Liver (tissue), 9 donors: ENCODE results near the gene CYP24A1. TPM values are rescaled to one million over a fixed set of nuclear protein-coding genes. Genes with fewer than 3 reads are reported as not detected.
A peak's percentile ranks its signal among the peaks of the same experiment; 100 is the strongest.

Experiments used
- DNase-seq: peaks from one replicate; pipeline ENCODE4 v3.0.0-alpha.2; 2017; ENCODE audit warnings: low spot score
- H3K27ac ChIP-seq, 2 donors: one replicate each; pipeline ENCODE4 v1.7.0; 2013; ENCODE audit warnings: inconsistent platforms in 2 of 2, low read length in 2 of 2, control low read depth in 1 of 2, low read depth in 1 of 2, mild to moderate bottlenecking in 1 of 2
- H3K27me3 ChIP-seq, 4 donors: one replicate each; pipeline versions ENCODE4 v1.6.1 to v1.7.0; 2013; ENCODE audit warnings: low read length in 3 of 4, inconsistent platforms in 1 of 4, mild to moderate bottlenecking in 1 of 4, moderate library complexity in 1 of 4; ENCODE audit not compliant: control insufficient read depth in 4 of 4, insufficient read depth in 4 of 4
- H3K36me3 ChIP-seq, 4 donors: one replicate each; pipeline versions ENCODE4 v1.6.1 to v1.7.0; 2013; ENCODE audit warnings: low read length in 3 of 4, mild to moderate bottlenecking in 3 of 4, low read depth in 1 of 4, moderate library complexity in 1 of 4; ENCODE audit not compliant: control insufficient read depth in 4 of 4, insufficient read depth in 3 of 4
- H3K4me1 ChIP-seq, 4 donors: one replicate each; pipeline versions ENCODE4 v1.6.1 to v1.7.0; 2013; ENCODE audit warnings: low read length in 3 of 4, mild to moderate bottlenecking in 3 of 4, moderate library complexity in 1 of 4; ENCODE audit not compliant: control insufficient read depth in 4 of 4, insufficient read depth in 4 of 4
- H3K4me3 ChIP-seq, 3 donors: one replicate each; pipeline versions ENCODE4 v1.6.1 to v1.7.0; 2013; ENCODE audit warnings: low read length in 3 of 3, control low read depth in 1 of 3, low read depth in 1 of 3, mild to moderate bottlenecking in 1 of 3
- H3K9ac ChIP-seq, 2 donors: one replicate each; pipeline ENCODE4 v1.7.0; 2013; ENCODE audit warnings: low read length in 2 of 2, mild to moderate bottlenecking in 2 of 2, moderate library complexity in 2 of 2, control low read depth in 1 of 2, low read depth in 1 of 2
- H3K9me3 ChIP-seq, 4 donors: one replicate each; pipeline versions ENCODE4 v1.6.1 to v1.7.0; 2013; ENCODE audit warnings: low read length in 3 of 4; ENCODE audit not compliant: control insufficient read depth in 4 of 4
- CTCF ChIP-seq: fragments of 150-350 bp; IDR thresholded peaks from 2 replicates; pipeline ENCODE4 v1.5.1; 2017; ENCODE audit warnings: improper control_type of control experiment, low read depth, low read length; ENCODE audit not compliant: missing input control
- FOXA1 ChIP-seq: IDR thresholded peaks from 2 replicates; pipeline ENCODE4 v1.6.1; 2016; ENCODE audit warnings: antibody characterized with exemption
- FOXA2 ChIP-seq: IDR thresholded peaks from 2 replicates; pipeline ENCODE4 v1.6.1; 2016; ENCODE audit warnings: antibody characterized with exemption
- HNF4G ChIP-seq: IDR thresholded peaks from 2 replicates; pipeline ENCODE4 v1.6.1; 2016; ENCODE audit warnings: antibody characterized with exemption
- JUND ChIP-seq, 2 donors: IDR thresholded peaks; 2 replicates each; pipeline ENCODE4 v1.6.1; 2016; ENCODE audit warnings: antibody characterized with exemption in 2 of 2
- MAX ChIP-seq: IDR thresholded peaks from 2 replicates; pipeline ENCODE4 v1.6.1; 2016; ENCODE audit warnings: antibody characterized with exemption
- NR2F2 ChIP-seq: IDR thresholded peaks from 2 replicates; pipeline ENCODE4 v1.6.1; 2016; ENCODE audit warnings: antibody characterized with exemption
- RAD21 ChIP-seq, 2 donors: IDR thresholded peaks; 2 replicates each; pipeline ENCODE4 v1.6.1; 2016; ENCODE audit warnings: antibody characterized with exemption in 2 of 2, mild to moderate bottlenecking in 2 of 2
- RXRA ChIP-seq, 2 donors: IDR thresholded peaks; 2 replicates each; pipeline ENCODE4 v1.6.1; 2017 to 2018; ENCODE audit warnings: antibody characterized with exemption in 2 of 2, mild to moderate bottlenecking in 1 of 2
- SP1 ChIP-seq: IDR thresholded peaks from 2 replicates; pipeline ENCODE4 v1.6.1; 2018; ENCODE audit warnings: antibody characterized with exemption, mild to moderate bottlenecking
- TAF1 ChIP-seq: conservative IDR thresholded peaks from 2 replicates; pipeline ENCODE4 v1.6.1; 2016; ENCODE audit warnings: antibody characterized with exemption, mild to moderate bottlenecking
- YY1 ChIP-seq: IDR thresholded peaks from 2 replicates; pipeline ENCODE4 v1.6.1; 2016; ENCODE audit warnings: antibody characterized with exemption, mild to moderate bottlenecking
- ZBTB33 ChIP-seq: IDR thresholded peaks from 2 replicates; pipeline ENCODE4 v1.6.1; 2016; ENCODE audit warnings: antibody characterized with exemption
- WGBS: extraction: QIAGEN DNeasy Blood & Tissue Kit; methylation state at CpG from one replicate; pipeline ENCODE4 v1.1.7; 2013; 5-methylcytosine and 5-hydroxymethylcytosine counted together
- polyA plus RNA-seq, 2 donors: library from polyadenylated mRNA; stranded (reverse) in 1 of 2; unstranded in 1 of 2; fragments of 200-250 nt in 1 of 2; fragments of >200 nt in 1 of 2; fragmentation: Nextera tagmentation in 1 of 2; extraction: Ambion mirVana in 1 of 2; gene quantifications; one replicate each; pipeline versions ENCODE4 v1.2.1 to v1.2.3, GENCODE V29; 2013 to 2015
- total RNA-seq, 2 donors: library from RNA; depleted of rRNA; stranded (reverse); fragments of >200 nt; gene quantifications; one replicate each; pipeline ENCODE4 v1.2.3, GENCODE V29; 2014
- TF ChIP-seq, protein P1 (sequence below): IDR thresholded peaks from 2 replicates; pipeline ENCODE4 v1.6.1; 2016; ENCODE audit warnings: antibody characterized with exemption, mild to moderate bottlenecking
- donor health status: healthy.
- donor health status: healthy.
- donor health status: healthy.
- donor health status: healthy.
- donor health status: healthy.

The CYP24A1 gene
- total and polyA plus RNA-seq, 4 donors, result not detected

DNA sequence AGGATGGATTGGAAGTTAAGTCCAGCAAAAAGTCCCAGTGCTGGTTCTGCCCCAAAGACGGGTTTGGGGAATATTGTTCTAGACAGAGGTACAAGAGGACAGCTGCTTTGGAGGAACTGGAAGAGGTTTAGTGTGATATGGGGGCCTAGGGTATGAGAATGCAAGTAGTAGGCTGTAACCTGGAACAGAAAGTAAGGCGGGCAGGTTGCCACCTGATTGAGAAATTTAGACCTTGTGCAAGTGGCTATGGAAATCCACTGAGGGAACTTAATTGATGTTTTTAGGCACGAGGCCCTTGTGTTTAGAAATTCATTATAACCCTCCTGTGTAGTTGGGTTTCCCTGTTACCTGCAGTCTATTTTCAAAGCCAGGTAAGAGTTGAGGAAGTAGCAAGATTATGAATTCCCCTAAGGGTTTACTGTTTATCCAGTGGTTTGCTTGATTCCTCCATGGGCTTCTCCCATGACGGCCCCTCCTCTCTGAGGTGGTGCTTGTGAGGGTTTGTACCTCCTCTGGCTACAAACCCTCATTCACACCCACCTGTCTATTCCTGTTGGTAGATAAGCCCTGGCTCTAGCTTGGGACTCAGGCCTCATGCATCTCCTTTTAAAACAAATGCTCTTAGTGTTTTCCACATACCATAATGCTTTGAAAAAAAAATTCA, 61.4 kb downstream of the CYP24A1 start (continued):
- TF ChIP-seq SP1 (peak; percentile 77), ZBTB33 (peak; percentile 75), FOXA1 (no peak)

DNA sequence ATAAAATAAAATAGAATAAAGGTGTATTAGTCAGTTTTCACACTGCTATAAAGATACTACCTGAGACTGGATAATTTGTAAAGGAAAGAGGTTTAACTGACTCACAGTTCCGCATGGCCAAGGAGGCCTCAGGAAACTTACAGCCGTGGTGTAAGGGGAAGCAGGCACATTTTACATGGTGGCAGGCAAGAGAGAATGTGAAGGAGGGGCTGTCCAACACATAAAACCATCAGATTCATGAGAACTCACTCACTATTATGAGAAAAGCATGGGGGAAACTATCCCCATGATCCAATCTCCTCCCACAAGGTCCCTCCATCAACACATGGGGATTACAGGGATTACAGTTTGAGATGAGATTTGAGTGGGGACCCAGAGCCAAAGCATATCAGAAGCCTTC, 62.3 kb downstream of the CYP24A1 start:
- Histone ChIP-seq H3K9ac (no peak overlapping the region), H3K27ac (peak overlapping the region; percentile 87 to 92), H3K4me1 (peaks cover 17 to 54% (median 33%) of the 10 kb centered on the region in 4 donors), H3K36me3 (no peaks in the 10 kb centered on the region), H3K27me3 (no peaks in the 10 kb centered on the region), H3K9me3 (no peaks in the 10 kb centered on the region), H3K4me3 (no peak overlapping the region)
- no peak for DNase-seq
- WGBS, result 92% methylated on average over 2 of the region's 2 CpGs
- no peak for TF ChIP-seq HNF4G
- TF ChIP-seq, protein P1, sequence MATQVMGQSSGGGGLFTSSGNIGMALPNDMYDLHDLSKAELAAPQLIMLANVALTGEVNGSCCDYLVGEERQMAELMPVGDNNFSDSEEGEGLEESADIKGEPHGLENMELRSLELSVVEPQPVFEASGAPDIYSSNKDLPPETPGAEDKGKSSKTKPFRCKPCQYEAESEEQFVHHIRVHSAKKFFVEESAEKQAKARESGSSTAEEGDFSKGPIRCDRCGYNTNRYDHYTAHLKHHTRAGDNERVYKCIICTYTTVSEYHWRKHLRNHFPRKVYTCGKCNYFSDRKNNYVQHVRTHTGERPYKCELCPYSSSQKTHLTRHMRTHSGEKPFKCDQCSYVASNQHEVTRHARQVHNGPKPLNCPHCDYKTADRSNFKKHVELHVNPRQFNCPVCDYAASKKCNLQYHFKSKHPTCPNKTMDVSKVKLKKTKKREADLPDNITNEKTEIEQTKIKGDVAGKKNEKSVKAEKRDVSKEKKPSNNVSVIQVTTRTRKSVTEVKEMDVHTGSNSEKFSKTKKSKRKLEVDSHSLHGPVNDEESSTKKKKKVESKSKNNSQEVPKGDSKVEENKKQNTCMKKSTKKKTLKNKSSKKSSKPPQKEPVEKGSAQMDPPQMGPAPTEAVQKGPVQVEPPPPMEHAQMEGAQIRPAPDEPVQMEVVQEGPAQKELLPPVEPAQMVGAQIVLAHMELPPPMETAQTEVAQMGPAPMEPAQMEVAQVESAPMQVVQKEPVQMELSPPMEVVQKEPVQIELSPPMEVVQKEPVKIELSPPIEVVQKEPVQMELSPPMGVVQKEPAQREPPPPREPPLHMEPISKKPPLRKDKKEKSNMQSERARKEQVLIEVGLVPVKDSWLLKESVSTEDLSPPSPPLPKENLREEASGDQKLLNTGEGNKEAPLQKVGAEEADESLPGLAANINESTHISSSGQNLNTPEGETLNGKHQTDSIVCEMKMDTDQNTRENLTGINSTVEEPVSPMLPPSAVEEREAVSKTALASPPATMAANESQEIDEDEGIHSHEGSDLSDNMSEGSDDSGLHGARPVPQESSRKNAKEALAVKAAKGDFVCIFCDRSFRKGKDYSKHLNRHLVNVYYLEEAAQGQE, result no peak
- no peak for TF ChIP-seq FOXA2
- TF ChIP-seq TAF1, result no peak
- TF ChIP-seq ZBTB33, result no peak
- TF ChIP-seq SP1, result no peak
- TF ChIP-seq NR2F2, result no peak
- no peak for TF ChIP-seq FOXA1
- TF ChIP-seq JUND (IDR thresholded peaks at IDR 0.05), result no peak
- TF ChIP-seq RAD21 (IDR thresholded peaks at IDR 0.05), result no peak
- TF ChIP-seq YY1, result no peak
- TF ChIP-seq CTCF, result no peak
- TF ChIP-seq RXRA (IDR thresholded peaks at IDR 0.05), result no peak
- no peak for TF ChIP-seq MAX
